ENCODE results near the gene SF1. TPM values are rescaled to one million over a fixed set of nuclear protein-coding genes. Genes with fewer than 3 reads are reported as not detected.

Gene SF1
- total RNA-seq, 2 experiments from 2014 or later = 1,632 to 1,657 TPM

DNA sequence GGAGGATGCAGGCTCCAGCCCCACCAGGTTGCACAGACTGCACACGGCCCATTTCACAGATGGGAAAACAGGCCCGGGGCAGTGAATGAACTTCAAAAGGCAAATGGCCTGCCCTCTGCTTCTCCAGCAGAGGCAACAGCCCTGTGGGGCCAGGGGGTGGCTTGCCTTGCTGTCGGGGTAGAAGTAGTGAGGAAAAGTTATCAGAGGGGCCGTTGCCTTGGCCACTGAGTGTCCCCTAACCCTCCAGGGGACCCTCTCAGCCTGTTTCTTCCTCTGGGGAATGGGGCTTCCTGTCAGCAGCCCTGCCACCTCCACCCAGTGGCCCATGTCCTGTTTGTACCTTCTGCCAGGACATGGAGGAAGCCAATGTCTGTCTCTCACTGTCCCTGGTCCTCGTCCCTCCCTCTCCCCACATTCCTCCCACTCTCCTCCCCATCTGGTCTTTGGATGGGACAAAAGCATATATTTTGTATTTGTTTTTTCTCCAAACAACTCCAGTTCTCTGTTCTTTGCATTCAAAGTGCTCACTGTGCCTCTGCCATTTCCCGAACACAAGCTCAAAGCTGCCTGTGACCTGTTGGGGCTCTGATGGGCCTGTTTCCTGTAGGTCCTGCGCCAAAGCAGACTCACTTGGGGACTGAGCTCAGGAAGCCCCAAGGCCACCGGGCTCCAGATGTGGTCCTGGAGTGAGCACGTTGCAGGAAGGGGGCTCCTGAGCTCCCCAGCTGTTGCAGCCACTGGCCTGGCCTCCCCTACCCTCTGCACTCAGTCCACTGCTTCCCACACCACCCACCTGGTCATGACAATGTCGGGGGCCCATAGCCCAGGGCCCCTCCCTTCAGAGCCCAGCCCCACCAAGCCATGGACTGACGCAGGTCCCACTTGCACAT lies 15.2 kb upstream of the SF1 start:
- peak overlapping the region in 1 of 2 donors; percentile 40 for H3K27ac ChIP-seq (ENCODE audit: low read depth in 1 of 2, low read length in 2 of 2)

DNA sequence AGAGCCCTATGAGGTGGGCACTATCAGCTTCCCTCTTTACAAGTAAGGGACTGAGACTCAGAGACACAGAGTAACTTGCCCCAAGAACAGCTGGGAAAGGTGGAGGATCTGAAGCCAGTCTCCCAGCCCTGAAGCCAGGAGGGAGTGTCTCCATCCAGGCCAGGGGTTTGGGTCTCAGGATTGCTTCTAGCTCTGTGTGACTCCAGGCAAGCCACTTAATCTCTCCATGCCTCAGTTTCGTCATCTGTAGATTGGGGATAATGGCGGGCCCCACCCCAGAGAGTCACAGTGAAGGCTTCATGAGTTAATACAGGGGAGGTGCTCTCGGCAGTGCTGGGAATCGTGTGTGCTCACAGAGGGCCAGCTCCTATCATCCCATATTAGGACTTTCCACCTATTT lies 14.1 kb upstream of the SF1 start:
- ChIA-PET CTCF (no interaction called here), POLR2A (interaction anchor here (5.7 kb wide), 1 partner anchor 13 kb away, joined by 28 read pairs; the partner anchor contains the start of gene SF1)
- ATAC-seq (ENCODE audit: poor library complexity) = no peak
- H3K4me1 ChIP-seq (ENCODE audit: insufficient read depth, low read length) = peaks cover 31% of the 10 kb centered on the region
- Mint-ChIP-seq H3K27ac (no peak overlapping the region), H3K9me3 (no peaks in the 10 kb centered on the region), H3K27me3 (no peaks in the 10 kb centered on the region), H3K4me1 (ENCODE audit: low read depth) (peaks cover 27% of the 10 kb centered on the region), H3K36me3 (ENCODE audit: low read depth) (peaks cover 68% of the 10 kb centered on the region), H3K4me3 (no peak overlapping the region)
- TF ChIP-seq, protein P1, sequence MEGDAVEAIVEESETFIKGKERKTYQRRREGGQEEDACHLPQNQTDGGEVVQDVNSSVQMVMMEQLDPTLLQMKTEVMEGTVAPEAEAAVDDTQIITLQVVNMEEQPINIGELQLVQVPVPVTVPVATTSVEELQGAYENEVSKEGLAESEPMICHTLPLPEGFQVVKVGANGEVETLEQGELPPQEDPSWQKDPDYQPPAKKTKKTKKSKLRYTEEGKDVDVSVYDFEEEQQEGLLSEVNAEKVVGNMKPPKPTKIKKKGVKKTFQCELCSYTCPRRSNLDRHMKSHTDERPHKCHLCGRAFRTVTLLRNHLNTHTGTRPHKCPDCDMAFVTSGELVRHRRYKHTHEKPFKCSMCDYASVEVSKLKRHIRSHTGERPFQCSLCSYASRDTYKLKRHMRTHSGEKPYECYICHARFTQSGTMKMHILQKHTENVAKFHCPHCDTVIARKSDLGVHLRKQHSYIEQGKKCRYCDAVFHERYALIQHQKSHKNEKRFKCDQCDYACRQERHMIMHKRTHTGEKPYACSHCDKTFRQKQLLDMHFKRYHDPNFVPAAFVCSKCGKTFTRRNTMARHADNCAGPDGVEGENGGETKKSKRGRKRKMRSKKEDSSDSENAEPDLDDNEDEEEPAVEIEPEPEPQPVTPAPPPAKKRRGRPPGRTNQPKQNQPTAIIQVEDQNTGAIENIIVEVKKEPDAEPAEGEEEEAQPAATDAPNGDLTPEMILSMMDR (IDR thresholded peaks at IDR 0.05) = no peak
- no peaks in the 10 kb centered on the region for H3K27me3 ChIP-seq (ENCODE audit: control insufficient read depth in 1 of 2, insufficient read depth in 2 of 2, low read length in 2 of 2)
- intact Hi-C loops (cut with DNase I, micrococcal nuclease) = no loop called here
- H3K4me3 ChIP-seq (ENCODE audit: low read length) = no peak overlapping the region
- H3K27ac ChIP-seq (ENCODE audit: low read depth in 1 of 2, low read length in 2 of 2) = no peak overlapping the region
- peaks cover 69% of the 10 kb centered on the region for H3K36me3 ChIP-seq (ENCODE audit: insufficient read depth, low read length)
- no peak for DNase-seq
- no peaks in the 10 kb centered on the region for H3K9me3 ChIP-seq (ENCODE audit: control insufficient read depth in 1 of 2, insufficient read depth in 1 of 2, low read length in 2 of 2)

More for the DNA sequence above, 15.2 kb upstream of the SF1 start:
- H3K36me3 ChIP-seq (ENCODE audit: insufficient read depth, low read length) = peaks cover 64% of the 10 kb centered on the region
- Mint-ChIP-seq H3K9me3 (no peaks in the 10 kb centered on the region), H3K4me3 (no peak overlapping the region), H3K4me1 (ENCODE audit: low read depth) (peaks cover 24% of the 10 kb centered on the region), H3K27me3 (no peaks in the 10 kb centered on the region), H3K36me3 (ENCODE audit: low read depth) (peaks cover 65% of the 10 kb centered on the region), H3K27ac (peak overlapping the region; percentile 65)
- POLR2A ChIA-PET = interaction anchor here (0.8 to 5.7 kb wide), 8 partner anchors 10 to 49 kb away, joined by 3 to 28 read pairs (median 6); partner anchors contain the start of genes MAP4K2, RASGRP2 and SF1
- H3K27me3 ChIP-seq (ENCODE audit: control insufficient read depth in 1 of 2, insufficient read depth in 2 of 2, low read length in 2 of 2) = no peaks in the 10 kb centered on the region
- no peak for DNase-seq
- peaks cover 22% of the 10 kb centered on the region for H3K4me1 ChIP-seq (ENCODE audit: insufficient read depth, low read length)
- CTCF ChIA-PET = no interaction called here
- ATAC-seq (ENCODE audit: poor library complexity) = no peak
- no peak overlapping the region for H3K4me3 ChIP-seq (ENCODE audit: low read length)
- intact Hi-C loops (cut with DNase I, micrococcal nuclease) = no loop called here
- TF ChIP-seq, protein P1 (IDR thresholded peaks at IDR 0.05) = no peak
- H3K9me3 ChIP-seq (ENCODE audit: control insufficient read depth in 1 of 2, insufficient read depth in 1 of 2, low read length in 2 of 2) = no peaks in the 10 kb centered on the region

DNA sequence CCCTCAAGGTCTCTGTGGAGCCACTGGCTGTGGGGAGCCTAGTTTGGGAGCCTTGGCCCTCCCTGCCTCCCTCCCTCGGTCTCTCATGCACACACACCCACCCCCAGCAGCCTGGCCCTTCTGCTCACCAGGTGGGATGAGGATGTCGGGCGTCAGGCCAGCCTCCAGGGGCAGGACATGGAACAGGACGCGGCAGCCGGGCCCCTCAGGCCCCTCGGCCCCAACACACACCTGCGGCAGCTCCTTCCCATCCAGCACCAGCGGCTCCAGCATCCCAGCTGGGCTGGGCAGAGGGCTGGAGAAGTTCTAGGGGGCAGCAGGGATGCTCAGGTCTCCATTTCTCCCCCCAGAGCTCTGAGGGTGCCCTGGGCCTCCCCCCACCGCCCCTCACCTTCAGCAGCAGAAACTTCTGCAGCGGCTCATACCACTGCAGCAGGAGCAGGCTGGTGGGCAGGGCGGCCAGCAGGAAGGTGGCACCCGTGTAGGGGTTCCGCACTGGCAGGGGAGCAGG lies 13.5 kb upstream of the SF1 start:
- no peaks in the 10 kb centered on the region for H3K27me3 ChIP-seq (ENCODE audit: control insufficient read depth in 1 of 2, insufficient read depth in 2 of 2, low read length in 2 of 2)
- peak overlapping the region in 1 of 2 donors; percentile 4 for H3K27ac ChIP-seq (ENCODE audit: low read depth in 1 of 2, low read length in 2 of 2)
- no peaks in the 10 kb centered on the region for H3K9me3 ChIP-seq (ENCODE audit: control insufficient read depth in 1 of 2, insufficient read depth in 1 of 2, low read length in 2 of 2)
- intact Hi-C loops (cut with DNase I, micrococcal nuclease) = no loop called here
- TF ChIP-seq, protein P1 (IDR thresholded peaks at IDR 0.05) = no peak
- H3K4me1 ChIP-seq (ENCODE audit: insufficient read depth, low read length) = peaks cover 32% of the 10 kb centered on the region
- H3K27ac Mint-ChIP-seq = no peak overlapping the region
- peaks cover 63% of the 10 kb centered on the region for H3K36me3 ChIP-seq (ENCODE audit: insufficient read depth, low read length)
- H3K4me3 Mint-ChIP-seq = no peak overlapping the region
- no peak for ATAC-seq (ENCODE audit: poor library complexity)
- no peak for DNase-seq
- H3K4me1 Mint-ChIP-seq (ENCODE audit: low read depth) = peaks cover 30% of the 10 kb centered on the region
- CTCF ChIA-PET = no interaction called here
- peaks cover 68% of the 10 kb centered on the region for H3K36me3 Mint-ChIP-seq (ENCODE audit: low read depth)
- POLR2A ChIA-PET = interaction anchor here (5.7 kb wide), 1 partner anchor 13 kb away, joined by 28 read pairs; the partner anchor contains the start of gene SF1
- no peaks in the 10 kb centered on the region for H3K9me3 Mint-ChIP-seq
- H3K27me3 Mint-ChIP-seq = no peaks in the 10 kb centered on the region
- H3K4me3 ChIP-seq (ENCODE audit: low read length) = no peak overlapping the region

Measured in CD4-positive, alpha-beta T cell (primary cell).